ENCODE measurements around the gene PAX7. TPM values are rescaled to one million over a fixed set of nuclear protein-coding genes. Genes with fewer than 3 reads are reported as not detected.

Gene PAX7
- total RNA-seq, 1 experiment from 2014 or later: 0.15 TPM

DNA sequence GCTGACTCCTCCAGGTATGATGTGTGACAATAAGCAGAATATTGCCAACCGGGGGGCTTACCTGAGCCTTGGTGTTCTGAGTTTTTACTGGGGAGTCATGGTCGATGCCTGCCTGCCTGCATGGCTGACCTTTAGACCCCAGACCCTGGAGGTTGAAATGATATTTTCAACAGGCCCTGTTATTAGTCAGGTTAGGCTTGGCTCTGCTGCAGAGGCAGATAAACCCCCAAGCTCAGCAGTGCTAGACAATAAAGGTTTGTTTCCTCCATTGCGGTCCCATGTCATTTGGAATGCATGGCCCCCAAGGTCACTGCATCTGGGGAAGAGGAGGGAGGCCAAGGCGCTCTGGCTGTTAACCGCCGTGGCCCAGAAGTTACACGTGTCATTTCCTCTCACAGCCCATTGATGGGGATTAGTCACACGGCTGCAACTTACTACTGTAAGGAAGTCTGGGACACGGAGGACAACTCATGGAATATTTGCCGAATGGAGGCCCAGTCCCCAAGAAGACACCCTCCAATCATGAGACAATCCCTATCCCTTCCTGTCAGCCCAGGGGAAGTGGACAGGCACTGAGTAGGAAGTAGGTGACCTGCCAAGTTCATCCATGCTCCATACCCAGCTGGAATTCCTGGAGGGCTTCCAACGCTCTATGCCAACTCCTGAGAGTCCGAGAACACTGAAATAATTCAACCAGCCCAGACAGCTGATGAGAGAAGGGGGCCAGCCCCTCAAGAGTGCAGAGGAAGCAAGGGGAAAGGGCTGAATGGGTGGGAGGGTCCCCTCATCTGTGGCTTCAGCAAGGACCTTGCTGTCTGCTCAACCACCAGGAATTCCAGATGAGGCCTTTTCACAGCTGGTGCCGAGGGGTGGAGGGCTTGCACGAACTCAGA lies 131.5 kb downstream of the PAX7 start:
- Histone ChIP-seq H2BK20ac (ENCODE audit: low read depth, low read length, poor library complexity, severe bottlenecking) (no peak overlapping the region), H3K79me2 (ENCODE audit: insufficient read depth, low read length) (no peaks in the 10 kb centered on the region), H4K8ac (replicated peaks; ENCODE audit: insufficient read length, low read depth, low read length) (no peak overlapping the region), H3K27ac (ENCODE audit: insufficient read length, low read depth, low read length) (no peak overlapping the region), H2BK12ac (ENCODE audit: insufficient read length, low read depth, low read length) (no peak overlapping the region), H4K91ac (ENCODE audit: insufficient read length, low read depth, low read length) (no peak overlapping the region), H3K79me1 (ENCODE audit: insufficient read depth, low read depth, low read length, poor library complexity, severe bottlenecking) (no peaks in the 10 kb centered on the region), H3K27me3 (ENCODE audit: insufficient read depth, low read length) (no peaks in the 10 kb centered on the region; the same call in 1 of the 2 replicates), H3K56ac (ENCODE audit: insufficient read length, low read depth, low read length) (no peak overlapping the region), H4K20me1 (ENCODE audit: control insufficient read depth, insufficient read depth, insufficient read length) (no peaks in the 10 kb centered on the region), H3K9ac (ENCODE audit: extremely low read depth, insufficient read length, low read length) (no peak overlapping the region), H3K4ac (ENCODE audit: low read depth, low read length) (no peak overlapping the region), H2AK5ac (ENCODE audit: insufficient read length, low read length) (no peak overlapping the region), H3T11ph (ENCODE audit: low read length) (no peak overlapping the region), H2BK120ac (ENCODE audit: low read depth, low read length, poor library complexity, severe bottlenecking) (no peak overlapping the region), H4K5ac (ENCODE audit: insufficient read length, low read depth, low read length) (no peak overlapping the region), H3K18ac (ENCODE audit: insufficient read length, low read depth, low read length) (no peak overlapping the region), H3K23me2 (ENCODE audit: insufficient read length, low read depth, low read length, poor library complexity, severe bottlenecking) (no peaks in the 10 kb centered on the region), H2AFZ (ENCODE audit: low read length) (no peak overlapping the region), H3K4me2 (ENCODE audit: insufficient read depth, insufficient read length, low read length) (no peak overlapping the region), H3K14ac (ENCODE audit: insufficient read depth, low read length) (no peak overlapping the region), H3K23ac (ENCODE audit: insufficient read length, low read depth, low read length) (no peak overlapping the region), H3K9me3 (ENCODE audit: control insufficient read depth, low read depth, low read length) (no peaks in the 10 kb centered on the region), H3K4me1 (ENCODE audit: insufficient read depth, low read length) (no peaks in the 10 kb centered on the region), H2BK15ac (ENCODE audit: low read depth, low read length) (no peak overlapping the region), H2BK5ac (ENCODE audit: insufficient read length, low read length) (no peak overlapping the region)
- Mint-ChIP-seq H3K4me3 (no peak overlapping the region), H3K9me3 (peaks cover 8 to 11% of the 10 kb centered on the region in 2 experiments), H3K4me1 (no peaks in the 10 kb centered on the region), H3K36me3 (ENCODE audit: insufficient read depth in 1 of 3, low read depth in 3 of 3) (no peaks in the 10 kb centered on the region), H3K27me3 (ENCODE audit: low read depth) (peaks cover 87% of the 10 kb centered on the region), H3K27ac (no peak overlapping the region; a peak in 1 of 7 replicates)
- TF ChIP-seq, protein P1, sequence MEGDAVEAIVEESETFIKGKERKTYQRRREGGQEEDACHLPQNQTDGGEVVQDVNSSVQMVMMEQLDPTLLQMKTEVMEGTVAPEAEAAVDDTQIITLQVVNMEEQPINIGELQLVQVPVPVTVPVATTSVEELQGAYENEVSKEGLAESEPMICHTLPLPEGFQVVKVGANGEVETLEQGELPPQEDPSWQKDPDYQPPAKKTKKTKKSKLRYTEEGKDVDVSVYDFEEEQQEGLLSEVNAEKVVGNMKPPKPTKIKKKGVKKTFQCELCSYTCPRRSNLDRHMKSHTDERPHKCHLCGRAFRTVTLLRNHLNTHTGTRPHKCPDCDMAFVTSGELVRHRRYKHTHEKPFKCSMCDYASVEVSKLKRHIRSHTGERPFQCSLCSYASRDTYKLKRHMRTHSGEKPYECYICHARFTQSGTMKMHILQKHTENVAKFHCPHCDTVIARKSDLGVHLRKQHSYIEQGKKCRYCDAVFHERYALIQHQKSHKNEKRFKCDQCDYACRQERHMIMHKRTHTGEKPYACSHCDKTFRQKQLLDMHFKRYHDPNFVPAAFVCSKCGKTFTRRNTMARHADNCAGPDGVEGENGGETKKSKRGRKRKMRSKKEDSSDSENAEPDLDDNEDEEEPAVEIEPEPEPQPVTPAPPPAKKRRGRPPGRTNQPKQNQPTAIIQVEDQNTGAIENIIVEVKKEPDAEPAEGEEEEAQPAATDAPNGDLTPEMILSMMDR (conservative IDR thresholded peaks at IDR 0.05): no peak
- WGBS (ENCODE audit: extremely low coverage, insufficient read length, low lambda C conversion rate): no CpG with 5 or more reads among the region's 14 CpGs
- no peak for DNase-seq

All from H9 (cell line).